CD4-positive, CD25-positive, alpha-beta regulatory T cell (primary cell): ENCODE measurements around the gene SYNGR2. TPM values are rescaled to one million over a fixed set of nuclear protein-coding genes. Genes with fewer than 3 reads are reported as not detected.
A peak's percentile ranks its signal among the peaks of the same experiment; 100 is the strongest.

Experiments used
- ATAC-seq, 2 donors: fragments of 150-1000 bp; cut with Tn5 transposase; one replicate each; pipeline ENCODE4 v1.10.0; 2021; ENCODE audit warnings: low read depth in 2 of 2, moderate number of reproducible peaks in 2 of 2, moderate library complexity in 1 of 2
- DNase-seq, 3 donors: peaks; one replicate each; pipeline versions ENCODE4 v3.0.0 to v3.0.0-alpha.2; 2012 to 2022; ENCODE audit warnings: mixed read lengths in 1 of 3
- H3K27ac ChIP-seq: one replicate; pipeline ENCODE4 v1.7.0; 2013; ENCODE audit warnings: mild to moderate bottlenecking, low read length; ENCODE audit not compliant: insufficient read depth, poor library complexity, severe bottlenecking
- H3K27me3 ChIP-seq: one replicate; pipeline ENCODE4 v1.7.0; 2013; ENCODE audit warnings: low read length; ENCODE audit not compliant: control insufficient read depth, insufficient read depth
- H3K36me3 ChIP-seq: one replicate; pipeline ENCODE4 v1.7.0; 2013; ENCODE audit warnings: mild to moderate bottlenecking, low read length, moderate library complexity; ENCODE audit not compliant: control insufficient read depth, insufficient read depth
- H3K4me1 ChIP-seq: 2 replicates; pipeline ENCODE4 v1.7.0; 2013; ENCODE audit warnings: mild to moderate bottlenecking, low read length; ENCODE audit not compliant: insufficient read depth, control insufficient read depth, poor library complexity, severe bottlenecking
- H3K4me3 ChIP-seq: one replicate; pipeline ENCODE4 v1.7.0; 2013; ENCODE audit warnings: low read depth, mild to moderate bottlenecking, low read length, moderate library complexity
- H3K9me3 ChIP-seq, 2 experiments: 1 replicate in 1 of 2; 2 replicates in 1 of 2; pipeline ENCODE4 v1.7.0; 2013; ENCODE audit warnings: low read length in 2 of 2, mild to moderate bottlenecking in 1 of 2, moderate library complexity in 1 of 2; ENCODE audit not compliant: control insufficient read depth in 2 of 2
- H3K27ac Mint-ChIP-seq, 3 donors: one replicate each; pipeline ENCODE4 v1.8.0; 2020 to 2022; ENCODE audit warnings: mild to moderate bottlenecking in 3 of 3, mixed read lengths in 3 of 3, moderate library complexity in 2 of 3
- H3K27me3 Mint-ChIP-seq: one replicate; pipeline ENCODE4 v1.8.0; 2022; ENCODE audit warnings: mild to moderate bottlenecking, mixed read lengths
- H3K36me3 Mint-ChIP-seq: one replicate; pipeline ENCODE4 v1.8.0; 2020; ENCODE audit warnings: mixed read lengths
- H3K4me1 Mint-ChIP-seq, 4 donors: one replicate each; pipeline ENCODE4 v1.8.0; 2020 to 2022; ENCODE audit warnings: mixed read lengths in 4 of 4, mild to moderate bottlenecking in 1 of 4
- H3K4me3 Mint-ChIP-seq, 4 donors: one replicate each; pipeline ENCODE4 v1.8.0; 2020 to 2022; ENCODE audit warnings: mild to moderate bottlenecking in 4 of 4, mixed read lengths in 4 of 4, moderate library complexity in 3 of 4
- H3K9me3 Mint-ChIP-seq, 7 donors: one replicate each; pipeline ENCODE4 v1.8.0; 2020 to 2022; ENCODE audit warnings: mixed read lengths in 7 of 7, mild to moderate bottlenecking in 3 of 7, moderate library complexity in 2 of 7
- polyA plus RNA-seq, 4 donors: library from polyadenylated mRNA; unstranded; fragments of 300-500 nt; fragmentation: Illumina TruSeq; gene quantifications; one replicate each; pipeline ENCODE4 v1.2.3, GENCODE V29; 2021
- total RNA-seq: library from RNA; stranded (reverse); gene quantifications from one replicate; pipeline ENCODE4 v1.2.3, GENCODE V29; 2022

The SYNGR2 gene
- total and polyA plus RNA-seq, 5 donors from 2014 or later, result 58.5 to 180 (median 166) TPM

GRCh38 chr17:78180508-78180907 lies 12.1 kb downstream of the SYNGR2 start:
- H3K4me1 ChIP-seq, result peaks cover 12% of the 10 kb centered on the region
- no peaks in the 10 kb centered on the region for H3K27me3 ChIP-seq
- Mint-ChIP-seq H3K27me3 (no peaks in the 10 kb centered on the region), H3K9me3 (no peaks in the 10 kb centered on the region), H3K4me1 (peaks cover 5 to 31% (median 15%) of the 10 kb centered on the region in 4 donors), H3K36me3 (no peaks in the 10 kb centered on the region), H3K4me3 (peak overlapping the region in 1 of 4 donors; percentile 39), H3K27ac (peak overlapping the region; percentile 23 to 56 (median 44))
- no peaks in the 10 kb centered on the region for H3K36me3 ChIP-seq
- H3K9me3 ChIP-seq, result no peaks in the 10 kb centered on the region
- no peak overlapping the region for H3K27ac ChIP-seq
- ATAC-seq (no peak), DNase-seq (no peak)
- H3K4me3 ChIP-seq, result peak overlapping the region; percentile 33

- no peak overlapping the region for H3K27ac Mint-ChIP-seq
Measured at GRCh38 chr17:78182504-78182903, 14.1 kb downstream of the SYNGR2 start.

GRCh38 chr17:78183916-78184315 lies 15.5 kb downstream of the SYNGR2 start:
- Histone ChIP-seq H3K27ac (no peak overlapping the region), H3K9me3 (no peaks in the 10 kb centered on the region), H3K36me3 (no peaks in the 10 kb centered on the region), H3K27me3 (no peaks in the 10 kb centered on the region), H3K4me3 (no peak overlapping the region), H3K4me1 (peaks cover 19% of the 10 kb centered on the region)
- Mint-ChIP-seq H3K9me3 (no peaks in the 10 kb centered on the region), H3K27me3 (no peaks in the 10 kb centered on the region), H3K27ac (peak overlapping the region in 2 of 3 donors; percentile 29 to 46), H3K36me3 (no peaks in the 10 kb centered on the region), H3K4me3 (no peak overlapping the region), H3K4me1 (peaks cover 8 to 31% (median 17%) of the 10 kb centered on the region in 4 donors)
- DNase-seq (no peak), ATAC-seq (no peak)

More at GRCh38 chr17:78182504-78182903, 14.1 kb downstream of the SYNGR2 start:
- ATAC-seq (no peak), DNase-seq (no peak)
- H3K9me3 ChIP-seq, result no peaks in the 10 kb centered on the region
- H3K36me3 ChIP-seq, result no peaks in the 10 kb centered on the region
- Mint-ChIP-seq H3K4me1 (peaks cover 8 to 26% (median 14%) of the 10 kb centered on the region in 4 donors), H3K9me3 (no peaks in the 10 kb centered on the region), H3K36me3 (no peaks in the 10 kb centered on the region), H3K27me3 (no peaks in the 10 kb centered on the region), H3K4me3 (no peak overlapping the region)
- peaks cover 16% of the 10 kb centered on the region for H3K4me1 ChIP-seq
- H3K4me3 ChIP-seq, result no peak overlapping the region
- H3K27me3 ChIP-seq, result no peaks in the 10 kb centered on the region
- H3K27ac ChIP-seq, result no peak overlapping the region

- H3K9me3 ChIP-seq, result no peaks in the 10 kb centered on the region
- Mint-ChIP-seq H3K4me1 (peaks cover 8 to 31% (median 17%) of the 10 kb centered on the region in 4 donors), H3K4me3 (peak overlapping the region in 3 of 4 donors; percentile 31 to 65 (median 62)), H3K27ac (peak overlapping the region in 2 of 3 donors; percentile 23 to 29), H3K9me3 (no peaks in the 10 kb centered on the region), H3K27me3 (no peaks in the 10 kb centered on the region), H3K36me3 (no peaks in the 10 kb centered on the region)
- no peak overlapping the region for H3K4me3 ChIP-seq
- no peak overlapping the region for H3K27ac ChIP-seq
- peaks cover 19% of the 10 kb centered on the region for H3K4me1 ChIP-seq
- H3K27me3 ChIP-seq, result no peaks in the 10 kb centered on the region
- DNase-seq (no peak), ATAC-seq (no peak)
- no peaks in the 10 kb centered on the region for H3K36me3 ChIP-seq
Measured at GRCh38 chr17:78184351-78184750, 16.0 kb downstream of the SYNGR2 start.

- peak overlapping the region in 1 of 3 donors; percentile 74 for H3K27ac Mint-ChIP-seq
- peaks cover 8 to 31% (median 17%) of the 10 kb centered on the region in 4 donors for H3K4me1 Mint-ChIP-seq
- peak overlapping the region; percentile 31 to 71 (median 58) for H3K4me3 Mint-ChIP-seq
- Histone ChIP-seq H3K36me3 (no peaks in the 10 kb centered on the region), H3K4me3 (no peak overlapping the region), H3K27ac (no peak overlapping the region), H3K27me3 (no peaks in the 10 kb centered on the region), H3K4me1 (peaks cover 19% of the 10 kb centered on the region), H3K9me3 (no peaks in the 10 kb centered on the region)
- H3K9me3 Mint-ChIP-seq, result no peaks in the 10 kb centered on the region
- H3K27me3 Mint-ChIP-seq, result no peaks in the 10 kb centered on the region
- no peaks in the 10 kb centered on the region for H3K36me3 Mint-ChIP-seq
- DNase-seq (no peak), ATAC-seq (no peak)
Measured at GRCh38 chr17:78184868-78185267, 16.5 kb downstream of the SYNGR2 start.

GRCh38 chr17:78185981-78186691 lies 17.8 kb downstream of the SYNGR2 start:
- Mint-ChIP-seq H3K4me3 (peak overlapping the region; percentile 27 to 76 (median 74)), H3K4me1 (peaks cover 2 to 28% (median 12%) of the 10 kb centered on the region in 4 donors), H3K36me3 (no peaks in the 10 kb centered on the region), H3K27ac (no peak overlapping the region), H3K9me3 (no peaks in the 10 kb centered on the region), H3K27me3 (no peaks in the 10 kb centered on the region)
- peaks cover 19% of the 10 kb centered on the region for H3K4me1 ChIP-seq
- no peaks in the 10 kb centered on the region for H3K27me3 ChIP-seq
- no peaks in the 10 kb centered on the region for H3K9me3 ChIP-seq
- H3K4me3 ChIP-seq, result peak overlapping the region; percentile 26
- ATAC-seq (no peak), DNase-seq (peak in 1 of 3 donors; percentile 35)
- no peak overlapping the region for H3K27ac ChIP-seq
- no peaks in the 10 kb centered on the region for H3K36me3 ChIP-seq

GRCh38 chr17:78186692-78187595 lies 18.6 kb downstream of the SYNGR2 start, which contains the start of the genes AFMID and TK1:
TSS of gene AFMID (plus strand) at chr17:78187362. CDS start at chr17:78187371, 9 bp downstream.
TSS of gene TK1 (minus strand) at chr17:78187052. CDS start at chr17:78186994, 58 bp downstream.
- DNase-seq, result peak; percentile 71 to 93 (median 80)
- Mint-ChIP-seq H3K4me1 (peaks cover 2 to 28% (median 12%) of the 10 kb centered on the region in 4 donors), H3K27ac (peak within 1 kb of the TSS; percentile 49 to 60 (median 56)), H3K9me3 (no peaks in the 10 kb centered on the region), H3K4me3 (peak within 1 kb of the TSS; percentile 78 to 92 (median 87)), H3K27me3 (no peaks in the 10 kb centered on the region), H3K36me3 (no peaks in the 10 kb centered on the region)
- H3K27me3 ChIP-seq, result no peaks in the 10 kb centered on the region
- peak within 1 kb of the TSS; percentile 23 for H3K27ac ChIP-seq
- H3K4me3 ChIP-seq, result peak within 1 kb of the TSS; percentile 84
- no peaks in the 10 kb centered on the region for H3K36me3 ChIP-seq
- peak; percentile 83 to 86 for ATAC-seq
- H3K4me1 ChIP-seq, result peaks cover 19% of the 10 kb centered on the region
- no peaks in the 10 kb centered on the region for H3K9me3 ChIP-seq
